ENCODE measurements around the gene HSH2D.
"Not testable (repeated sequence)": the region's sequence is repeated elsewhere in the genome, so short reads cannot be mapped to it uniquely, and the experiment has no call there.

The HSH2D gene

GRCh38 chr19:16143399-16144215 lies at the start of gene HSH2D:
TSS of gene HSH2D (plus strand) at chr19:16143685. CDS start at chr19:16148751, 5,066 bp downstream.
- peak; percentile 74 to 79 for DNase-seq

- DNase-seq, result no peak
Observed at GRCh38 chr19:16094360-16095070, 49.0 kb upstream of the HSH2D start.

- DNase-seq, result no peak
Observed at GRCh38 chr19:16095071-16095571, 48.4 kb upstream of the HSH2D start.

- DNase-seq, result no peak
Observed at GRCh38 chr19:16096280-16096855, 47.1 kb upstream of the HSH2D start.

- no peak for DNase-seq
Observed at GRCh38 chr19:16098416-16098768, 45.1 kb upstream of the HSH2D start.

- no peak for DNase-seq
Observed at GRCh38 chr19:16098821-16099220, 44.7 kb upstream of the HSH2D start.

GRCh38 chr19:16099314-16099965 lies 44.0 kb upstream of the HSH2D start:
- not testable (repeated sequence) for DNase-seq

GRCh38 chr19:16100524-16100923 lies 43.0 kb upstream of the HSH2D start:
- DNase-seq, result no peak

GRCh38 chr19:16104722-16105121 lies 38.8 kb upstream of the HSH2D start:
- DNase-seq, result no peak

- DNase-seq, result no peak
Observed at GRCh38 chr19:16106121-16106520, 37.4 kb upstream of the HSH2D start.

- DNase-seq, result peak; percentile 99
Observed at GRCh38 chr19:16111160-16111908, 32.2 kb upstream of the HSH2D start, which contains the start of gene RAB8A. TSS of gene RAB8A (plus strand) at chr19:16111889. CDS start at chr19:16111902, 13 bp downstream.

GRCh38 chr19:16111909-16112752 lies 31.4 kb upstream of the HSH2D start:
- no peak for DNase-seq

GRCh38 chr19:16112778-16113177 lies 30.7 kb upstream of the HSH2D start:
- DNase-seq, result no peak

- DNase-seq, result no peak
Observed at GRCh38 chr19:16113727-16114126, 29.8 kb upstream of the HSH2D start.

- no peak for DNase-seq
Observed at GRCh38 chr19:16115301-16116039, 28.0 kb upstream of the HSH2D start.

GRCh38 chr19:16116067-16116466 lies 27.4 kb upstream of the HSH2D start:
- no peak for DNase-seq

GRCh38 chr19:16117594-16118033 lies 25.9 kb upstream of the HSH2D start:
- DNase-seq, result no peak

GRCh38 chr19:16118489-16119033 lies 24.9 kb upstream of the HSH2D start:
- peak; percentile 54 to 70 for DNase-seq

- DNase-seq, result peak; percentile 18 to 39
Observed at GRCh38 chr19:16119075-16119857, 24.2 kb upstream of the HSH2D start.

Data from stimulated activated CD4-positive, alpha-beta T cell treated with anti-CD3 and anti-CD28 coated beads, Interleukin-2, amount 100 ng/mL, for 24 hours (primary cell).